SK-N-SH treated with all-trans-retinoic acid at 6 μM for 48 hours (cell line): Measurements from ENCODE around the gene N4BP3.

Experiments
- ATAC-seq: fragments of 200-7000 bp; cut with Tn5 transposase; 3 replicates; pipeline ENCODE4 v1.9.1; 2020; ENCODE audit warnings: mild to moderate bottlenecking, moderate library complexity
- BACH2 ChIP-seq: fragments of 250-450 bp; sonication (Bioruptor Pico); IDR thresholded peaks from 2 replicates; pipeline ENCODE4 v1.9.0; 2021; ENCODE audit warnings: mild to moderate bottlenecking, borderline replicate concordance
- CREB5 ChIP-seq: fragments of 250-450 bp; sonication (Bioruptor Pico); IDR thresholded peaks from 2 replicates; pipeline ENCODE4 v1.5.1; 2020; ENCODE audit warnings: low read depth, mild to moderate bottlenecking, moderate library complexity
- CSDC2 ChIP-seq: fragments of 250-450 bp; sonication (Bioruptor Pico); IDR thresholded peaks from 2 replicates; pipeline ENCODE4 v1.5.0; 2020; ENCODE audit warnings: mild to moderate bottlenecking, moderate library complexity
- ESRRG ChIP-seq: fragments of 250-450 bp; sonication (Bioruptor Pico); IDR thresholded peaks from 2 replicates; pipeline ENCODE4 v1.6.1; 2021; ENCODE audit warnings: mild to moderate bottlenecking
- OSR1 ChIP-seq: fragments of 250-450 bp; sonication (Bioruptor Pico); IDR thresholded peaks from 2 replicates; pipeline ENCODE4 v1.8.0; 2022; ENCODE audit warnings: moderate library complexity, mild to moderate bottlenecking, inconsistent platforms
- PATZ1 ChIP-seq: fragments of 250-450 bp; sonication (Bioruptor Pico); IDR thresholded peaks from 2 replicates; pipeline ENCODE4 v1.8.0; 2020; ENCODE audit warnings: mild to moderate bottlenecking, moderate library complexity, borderline replicate concordance
- POU6F1 ChIP-seq: fragments of 250-450 bp; sonication (Bioruptor Pico); IDR thresholded peaks from 2 replicates; pipeline ENCODE4 v1.8.0; 2021; ENCODE audit warnings: low read depth, mild to moderate bottlenecking, moderate library complexity, borderline replicate concordance
- TCF4 ChIP-seq: fragments of 250-450 bp; sonication (Bioruptor Pico); IDR thresholded peaks from 2 replicates; pipeline ENCODE4 v1.8.0; 2021; ENCODE audit warnings: mild to moderate bottlenecking, moderate library complexity, borderline replicate concordance
- TSHZ2 ChIP-seq: fragments of 250-450 bp; sonication (Bioruptor Pico); IDR thresholded peaks from 2 replicates; pipeline ENCODE4 v1.5.0; 2020; ENCODE audit warnings: mild to moderate bottlenecking, moderate library complexity
- ZC3H10 ChIP-seq: fragments of 250-450 bp; sonication (Bioruptor Pico); IDR thresholded peaks from 2 replicates; pipeline ENCODE4 v1.5.1; 2021; ENCODE audit warnings: mild to moderate bottlenecking, moderate library complexity
- ZFP3 ChIP-seq: fragments of 250-450 bp; sonication (Bioruptor Pico); IDR thresholded peaks from 2 replicates; pipeline ENCODE4 v1.5.0; 2020; ENCODE audit warnings: mild to moderate bottlenecking, moderate library complexity
- ZFP30 ChIP-seq: fragments of 450-650 bp; formaldehyde crosslinking; IDR thresholded peaks from 2 replicates; pipeline ENCODE4 v1.5.0; 2022; ENCODE audit warnings: mild to moderate bottlenecking, moderate library complexity
- ZNF565 ChIP-seq: fragments of 450-650 bp; formaldehyde crosslinking; conservative IDR thresholded peaks from 2 replicates; pipeline ENCODE4 v1.5.0; 2020; ENCODE audit warnings: low read depth, mild to moderate bottlenecking, moderate library complexity
- ZNF8 ChIP-seq: fragments of 450-650 bp; formaldehyde crosslinking; IDR thresholded peaks from 2 replicates; pipeline ENCODE4 v1.5.0; 2020; ENCODE audit warnings: mild to moderate bottlenecking, moderate library complexity

N4BP3 gene

GRCh38 chr5:178152491-178153444, 39.4 kb downstream of the N4BP3 start (continued):
- no peak for TF ChIP-seq CREB5
- TF ChIP-seq BACH2 = no peak
- TF ChIP-seq, all 23 proteins: peak for 0

GRCh38 chr5:178153530-178154340, 40.4 kb downstream of the N4BP3 start, which contains the start of gene NHP2:
TSS of gene NHP2 (minus strand) at chr5:178153885. CDS start at chr5:178153817, 68 bp downstream.
- ATAC-seq = peak; percentile 97
- TF ChIP-seq POU6F1 (CRISPR knock-in tag) (0 out of 2 replicates have a peak, but pooled peaks have one; percentile 9), CSDC2 (CRISPR knock-in tag) (no peak), OSR1 (CRISPR knock-in tag) (no peak), ZFP3 (CRISPR knock-in tag) (no peak), ZNF565 (CRISPR knock-in tag) (no peak)
- TF ChIP-seq, all 23 proteins: peak for 1

GRCh38 chr5:178155065-178155464, 41.7 kb downstream of the N4BP3 start:
- TF ChIP-seq ZC3H10 (no peak), CREB5 (no peak), ZNF8 (CRISPR knock-in tag) (no peak)
- no peak for ATAC-seq

GRCh38 chr5:178160176-178160575, 46.8 kb downstream of the N4BP3 start:
- no peak for ATAC-seq

More at GRCh38 chr5:178160176-178160575, 46.8 kb downstream of the N4BP3 start:
- TF ChIP-seq OSR1 (CRISPR knock-in tag) (no peak), TCF4 (no peak), ZFP30 (CRISPR knock-in tag) (no peak), ESRRG (CRISPR knock-in tag) (no peak), POU6F1 (CRISPR knock-in tag) (no peak), ZNF565 (CRISPR knock-in tag) (no peak), PATZ1 (CRISPR knock-in tag) (no peak), TSHZ2 (CRISPR knock-in tag) (no peak), CSDC2 (CRISPR knock-in tag) (no peak), BACH2 (no peak), ZC3H10 (no peak)
